HepG2 (cell line): ENCODE measurements around the gene TEAD3. TPM values are rescaled to one million over a fixed set of nuclear protein-coding genes. Genes with fewer than 3 reads are reported as not detected.

ENCODE experiments used
- SMAD3 ChIP-seq: sonication (generic); formaldehyde crosslinking; IDR thresholded peaks from 2 replicates; pipeline ENCODE4 v1.4.0; 2020; ENCODE audit warnings: missing genetic modification reagents
- ZBTB40 ChIP-seq, 2 experiments: fragments of 450-650 bp in 1 of 2; sonication (generic) in 1 of 2; formaldehyde crosslinking in 1 of 2; IDR thresholded peaks; 2 replicates each; pipeline versions ENCODE4 v1.6.1 to v1.8.0; 2016 to 2022; ENCODE audit warnings: antibody characterized with exemption in 1 of 2, mild to moderate bottlenecking in 1 of 2, missing genetic modification reagents in 1 of 2
- ZNF513 ChIP-seq: sonication (generic); formaldehyde crosslinking; conservative IDR thresholded peaks from 2 replicates; pipeline ENCODE4 v1.5.0; 2020; ENCODE audit warnings: missing genetic modification reagents
- ZNF607 ChIP-seq: sonication (generic); formaldehyde crosslinking; IDR thresholded peaks from 2 replicates; pipeline ENCODE4 v1.5.1; 2020; ENCODE audit warnings: missing genetic modification reagents, mild to moderate bottlenecking, borderline replicate concordance
- ZNF678 ChIP-seq: sonication (generic); formaldehyde crosslinking; IDR thresholded peaks from 2 replicates; pipeline ENCODE4 v1.4.0; 2020; ENCODE audit warnings: mild to moderate bottlenecking, missing genetic modification reagents
- ZNF724P ChIP-seq: sonication (generic); formaldehyde crosslinking; IDR thresholded peaks from 2 replicates; pipeline ENCODE4 v1.8.0; 2022; ENCODE audit warnings: missing genetic modification reagents, borderline replicate concordance
- ZNF740 ChIP-seq: sonication (generic); formaldehyde crosslinking; IDR thresholded peaks from 2 replicates; pipeline ENCODE4 v1.4.0; 2020; ENCODE audit warnings: missing genetic modification reagents
- ZNF850 ChIP-seq: sonication (generic); formaldehyde crosslinking; conservative IDR thresholded peaks from 2 replicates; pipeline ENCODE4 v1.9.0; 2021; ENCODE audit warnings: mild to moderate bottlenecking, missing genetic modification reagents
- polyA plus RNA-seq, 8 experiments: library from polyadenylated mRNA; depleted of rRNA in 3 of 8; stranded (reverse) in 7 of 8; unstranded in 1 of 8; fragments of >200 nt; fragmentation: Illumina TruSeq in 4 of 8; extraction: Trizol in 4 of 8; gene quantifications; 2 replicates each; pipeline versions ENCODE4 v1.2.1 to v1.2.3, GENCODE V29; 2011 to 2016; ENCODE audit warnings: low read depth in 4 of 8, missing spikeins in 1 of 8, mixed read lengths in 1 of 8; ENCODE audit not compliant: insufficient read depth in 1 of 8
- total RNA-seq, 5 experiments: library from RNA; depleted of rRNA; stranded (reverse); fragments of >200 nt; fragmentation: Illumina TruSeq; extraction: Trizol; gene quantifications; 2 replicates each; pipeline ENCODE4 v1.2.3, GENCODE V29; 2016; ENCODE audit warnings: low read depth in 1 of 5
- TF ChIP-seq, protein P1 (sequence below): sonication (generic); formaldehyde crosslinking; conservative IDR thresholded peaks from 2 replicates; pipeline ENCODE4 v1.8.0; 2022; ENCODE audit warnings: low read depth, missing genetic modification reagents

Gene TEAD3
- total and polyA plus RNA-seq, 2 of the 13 experiments (the other 11 are each of a cell fraction or from before 2014, with no cell fraction given) = 15.1 to 16.5 TPM

GRCh38 chr6:35468980-35469750 is 27.7 kb downstream of the TEAD3 start (continued):
- no peak for TF ChIP-seq ZNF513 (CRISPR knock-in tag)
- TF ChIP-seq, protein P1, sequence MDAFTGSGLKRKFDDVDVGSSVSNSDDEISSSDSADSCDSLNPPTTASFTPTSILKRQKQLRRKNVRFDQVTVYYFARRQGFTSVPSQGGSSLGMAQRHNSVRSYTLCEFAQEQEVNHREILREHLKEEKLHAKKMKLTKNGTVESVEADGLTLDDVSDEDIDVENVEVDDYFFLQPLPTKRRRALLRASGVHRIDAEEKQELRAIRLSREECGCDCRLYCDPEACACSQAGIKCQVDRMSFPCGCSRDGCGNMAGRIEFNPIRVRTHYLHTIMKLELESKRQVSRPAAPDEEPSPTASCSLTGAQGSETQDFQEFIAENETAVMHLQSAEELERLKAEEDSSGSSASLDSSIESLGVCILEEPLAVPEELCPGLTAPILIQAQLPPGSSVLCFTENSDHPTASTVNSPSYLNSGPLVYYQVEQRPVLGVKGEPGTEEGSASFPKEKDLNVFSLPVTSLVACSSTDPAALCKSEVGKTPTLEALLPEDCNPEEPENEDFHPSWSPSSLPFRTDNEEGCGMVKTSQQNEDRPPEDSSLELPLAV (CRISPR knock-in tag) = no peak
- 0 out of 2 replicates have a peak, but pooled peaks have one; percentile 12 for TF ChIP-seq ZNF724P (CRISPR knock-in tag)
- TF ChIP-seq ZNF678 (CRISPR knock-in tag) = peak; percentile 40; the same call in 1 of the 2 replicates
- 0 out of 2 replicates have a peak, but pooled peaks have one; percentile 9 for TF ChIP-seq ZNF740 (CRISPR knock-in tag)
- no peak; the same call in 1 of the 2 replicates for TF ChIP-seq ZNF607 (CRISPR knock-in tag)
- peak; percentile 2; the same call in 1 of the 2 replicates for TF ChIP-seq ZBTB40 (IDR thresholded peaks at IDR 0.05)
- TF ChIP-seq ZBTB40 (CRISPR knock-in tag; IDR thresholded peaks at IDR 0.05) = no peak; the same call in 1 of the 2 replicates
- TF ChIP-seq ZNF850 (CRISPR knock-in tag) = 0 out of 2 replicates have a peak, but pooled peaks have one; percentile 28
- TF ChIP-seq SMAD3 (CRISPR knock-in tag) = no peak
